Measurements from ENCODE around the gene RARB.

DNA sequence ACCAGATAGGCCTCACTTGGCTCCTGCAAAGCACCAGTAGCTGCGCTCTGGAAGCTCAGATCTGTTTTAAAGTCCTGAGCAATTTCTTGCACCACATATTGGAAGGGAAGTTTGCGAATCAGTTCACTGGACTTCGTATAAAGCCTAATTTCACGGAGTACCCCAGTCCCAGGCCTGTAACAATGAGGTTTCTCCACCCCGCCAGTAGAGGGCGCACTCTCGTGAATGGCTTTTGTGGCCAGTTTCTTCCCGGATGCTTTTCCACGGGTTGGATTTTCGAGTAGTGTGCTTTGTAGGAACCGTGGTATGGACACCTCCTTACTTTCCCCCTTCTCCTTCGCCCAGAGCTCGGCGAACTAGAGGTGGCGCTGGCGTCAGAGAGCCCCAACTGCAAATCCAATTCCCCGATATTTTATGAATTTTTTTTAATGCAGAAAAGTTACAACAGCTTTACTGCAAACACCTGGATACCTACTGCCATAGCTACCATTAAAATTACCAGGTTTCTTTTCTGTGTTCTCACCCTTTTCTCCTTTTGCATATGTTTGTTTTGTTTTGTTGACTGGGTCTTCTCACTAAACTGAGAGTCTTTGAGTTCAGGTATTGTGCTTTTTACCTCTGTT, 13.3 kb downstream of the RARB start:
- no peak for TF ChIP-seq ZNF146 (CRISPR knock-in tag; IDR thresholded peaks at IDR 0.05; ENCODE audit: unreplicated experiment)
- TF ChIP-seq DPF2 (IDR thresholded peaks at IDR 0.05) = no peak
- TF ChIP-seq SUPT5H (IDR thresholded peaks at IDR 0.05) = no peak
- TF ChIP-seq, protein P1, sequence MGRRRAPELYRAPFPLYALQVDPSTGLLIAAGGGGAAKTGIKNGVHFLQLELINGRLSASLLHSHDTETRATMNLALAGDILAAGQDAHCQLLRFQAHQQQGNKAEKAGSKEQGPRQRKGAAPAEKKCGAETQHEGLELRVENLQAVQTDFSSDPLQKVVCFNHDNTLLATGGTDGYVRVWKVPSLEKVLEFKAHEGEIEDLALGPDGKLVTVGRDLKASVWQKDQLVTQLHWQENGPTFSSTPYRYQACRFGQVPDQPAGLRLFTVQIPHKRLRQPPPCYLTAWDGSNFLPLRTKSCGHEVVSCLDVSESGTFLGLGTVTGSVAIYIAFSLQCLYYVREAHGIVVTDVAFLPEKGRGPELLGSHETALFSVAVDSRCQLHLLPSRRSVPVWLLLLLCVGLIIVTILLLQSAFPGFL (CRISPR knock-in tag; IDR thresholded peaks at IDR 0.05) = no peak
- TF ChIP-seq, protein P2, sequence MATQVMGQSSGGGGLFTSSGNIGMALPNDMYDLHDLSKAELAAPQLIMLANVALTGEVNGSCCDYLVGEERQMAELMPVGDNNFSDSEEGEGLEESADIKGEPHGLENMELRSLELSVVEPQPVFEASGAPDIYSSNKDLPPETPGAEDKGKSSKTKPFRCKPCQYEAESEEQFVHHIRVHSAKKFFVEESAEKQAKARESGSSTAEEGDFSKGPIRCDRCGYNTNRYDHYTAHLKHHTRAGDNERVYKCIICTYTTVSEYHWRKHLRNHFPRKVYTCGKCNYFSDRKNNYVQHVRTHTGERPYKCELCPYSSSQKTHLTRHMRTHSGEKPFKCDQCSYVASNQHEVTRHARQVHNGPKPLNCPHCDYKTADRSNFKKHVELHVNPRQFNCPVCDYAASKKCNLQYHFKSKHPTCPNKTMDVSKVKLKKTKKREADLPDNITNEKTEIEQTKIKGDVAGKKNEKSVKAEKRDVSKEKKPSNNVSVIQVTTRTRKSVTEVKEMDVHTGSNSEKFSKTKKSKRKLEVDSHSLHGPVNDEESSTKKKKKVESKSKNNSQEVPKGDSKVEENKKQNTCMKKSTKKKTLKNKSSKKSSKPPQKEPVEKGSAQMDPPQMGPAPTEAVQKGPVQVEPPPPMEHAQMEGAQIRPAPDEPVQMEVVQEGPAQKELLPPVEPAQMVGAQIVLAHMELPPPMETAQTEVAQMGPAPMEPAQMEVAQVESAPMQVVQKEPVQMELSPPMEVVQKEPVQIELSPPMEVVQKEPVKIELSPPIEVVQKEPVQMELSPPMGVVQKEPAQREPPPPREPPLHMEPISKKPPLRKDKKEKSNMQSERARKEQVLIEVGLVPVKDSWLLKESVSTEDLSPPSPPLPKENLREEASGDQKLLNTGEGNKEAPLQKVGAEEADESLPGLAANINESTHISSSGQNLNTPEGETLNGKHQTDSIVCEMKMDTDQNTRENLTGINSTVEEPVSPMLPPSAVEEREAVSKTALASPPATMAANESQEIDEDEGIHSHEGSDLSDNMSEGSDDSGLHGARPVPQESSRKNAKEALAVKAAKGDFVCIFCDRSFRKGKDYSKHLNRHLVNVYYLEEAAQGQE (IDR thresholded peaks at IDR 0.05; ENCODE audit: borderline replicate concordance) = no peak
- TF ChIP-seq, protein P2 (CRISPR knock-in tag; IDR thresholded peaks at IDR 0.05; ENCODE audit: low read depth) = no peak
- TF ChIP-seq, protein P3, sequence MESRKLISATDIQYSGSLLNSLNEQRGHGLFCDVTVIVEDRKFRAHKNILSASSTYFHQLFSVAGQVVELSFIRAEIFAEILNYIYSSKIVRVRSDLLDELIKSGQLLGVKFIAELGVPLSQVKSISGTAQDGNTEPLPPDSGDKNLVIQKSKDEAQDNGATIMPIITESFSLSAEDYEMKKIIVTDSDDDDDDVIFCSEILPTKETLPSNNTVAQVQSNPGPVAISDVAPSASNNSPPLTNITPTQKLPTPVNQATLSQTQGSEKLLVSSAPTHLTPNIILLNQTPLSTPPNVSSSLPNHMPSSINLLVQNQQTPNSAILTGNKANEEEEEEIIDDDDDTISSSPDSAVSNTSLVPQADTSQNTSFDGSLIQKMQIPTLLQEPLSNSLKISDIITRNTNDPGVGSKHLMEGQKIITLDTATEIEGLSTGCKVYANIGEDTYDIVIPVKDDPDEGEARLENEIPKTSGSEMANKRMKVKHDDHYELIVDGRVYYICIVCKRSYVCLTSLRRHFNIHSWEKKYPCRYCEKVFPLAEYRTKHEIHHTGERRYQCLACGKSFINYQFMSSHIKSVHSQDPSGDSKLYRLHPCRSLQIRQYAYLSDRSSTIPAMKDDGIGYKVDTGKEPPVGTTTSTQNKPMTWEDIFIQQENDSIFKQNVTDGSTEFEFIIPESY (CRISPR knock-in tag; IDR thresholded peaks at IDR 0.05) = no peak
- TF ChIP-seq, protein P4, sequence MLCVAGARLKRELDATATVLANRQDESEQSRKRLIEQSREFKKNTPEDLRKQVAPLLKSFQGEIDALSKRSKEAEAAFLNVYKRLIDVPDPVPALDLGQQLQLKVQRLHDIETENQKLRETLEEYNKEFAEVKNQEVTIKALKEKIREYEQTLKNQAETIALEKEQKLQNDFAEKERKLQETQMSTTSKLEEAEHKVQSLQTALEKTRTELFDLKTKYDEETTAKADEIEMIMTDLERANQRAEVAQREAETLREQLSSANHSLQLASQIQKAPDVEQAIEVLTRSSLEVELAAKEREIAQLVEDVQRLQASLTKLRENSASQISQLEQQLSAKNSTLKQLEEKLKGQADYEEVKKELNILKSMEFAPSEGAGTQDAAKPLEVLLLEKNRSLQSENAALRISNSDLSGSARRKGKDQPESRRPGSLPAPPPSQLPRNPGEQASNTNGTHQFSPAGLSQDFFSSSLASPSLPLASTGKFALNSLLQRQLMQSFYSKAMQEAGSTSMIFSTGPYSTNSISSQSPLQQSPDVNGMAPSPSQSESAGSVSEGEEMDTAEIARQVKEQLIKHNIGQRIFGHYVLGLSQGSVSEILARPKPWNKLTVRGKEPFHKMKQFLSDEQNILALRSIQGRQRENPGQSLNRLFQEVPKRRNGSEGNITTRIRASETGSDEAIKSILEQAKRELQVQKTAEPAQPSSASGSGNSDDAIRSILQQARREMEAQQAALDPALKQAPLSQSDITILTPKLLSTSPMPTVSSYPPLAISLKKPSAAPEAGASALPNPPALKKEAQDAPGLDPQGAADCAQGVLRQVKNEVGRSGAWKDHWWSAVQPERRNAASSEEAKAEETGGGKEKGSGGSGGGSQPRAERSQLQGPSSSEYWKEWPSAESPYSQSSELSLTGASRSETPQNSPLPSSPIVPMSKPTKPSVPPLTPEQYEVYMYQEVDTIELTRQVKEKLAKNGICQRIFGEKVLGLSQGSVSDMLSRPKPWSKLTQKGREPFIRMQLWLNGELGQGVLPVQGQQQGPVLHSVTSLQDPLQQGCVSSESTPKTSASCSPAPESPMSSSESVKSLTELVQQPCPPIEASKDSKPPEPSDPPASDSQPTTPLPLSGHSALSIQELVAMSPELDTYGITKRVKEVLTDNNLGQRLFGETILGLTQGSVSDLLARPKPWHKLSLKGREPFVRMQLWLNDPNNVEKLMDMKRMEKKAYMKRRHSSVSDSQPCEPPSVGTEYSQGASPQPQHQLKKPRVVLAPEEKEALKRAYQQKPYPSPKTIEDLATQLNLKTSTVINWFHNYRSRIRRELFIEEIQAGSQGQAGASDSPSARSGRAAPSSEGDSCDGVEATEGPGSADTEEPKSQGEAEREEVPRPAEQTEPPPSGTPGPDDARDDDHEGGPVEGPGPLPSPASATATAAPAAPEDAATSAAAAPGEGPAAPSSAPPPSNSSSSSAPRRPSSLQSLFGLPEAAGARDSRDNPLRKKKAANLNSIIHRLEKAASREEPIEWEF (CRISPR knock-in tag; IDR thresholded peaks at IDR 0.05) = no peak
- no peak for TF ChIP-seq HDGF (IDR thresholded peaks at IDR 0.05)
- TF ChIP-seq, protein P5, sequence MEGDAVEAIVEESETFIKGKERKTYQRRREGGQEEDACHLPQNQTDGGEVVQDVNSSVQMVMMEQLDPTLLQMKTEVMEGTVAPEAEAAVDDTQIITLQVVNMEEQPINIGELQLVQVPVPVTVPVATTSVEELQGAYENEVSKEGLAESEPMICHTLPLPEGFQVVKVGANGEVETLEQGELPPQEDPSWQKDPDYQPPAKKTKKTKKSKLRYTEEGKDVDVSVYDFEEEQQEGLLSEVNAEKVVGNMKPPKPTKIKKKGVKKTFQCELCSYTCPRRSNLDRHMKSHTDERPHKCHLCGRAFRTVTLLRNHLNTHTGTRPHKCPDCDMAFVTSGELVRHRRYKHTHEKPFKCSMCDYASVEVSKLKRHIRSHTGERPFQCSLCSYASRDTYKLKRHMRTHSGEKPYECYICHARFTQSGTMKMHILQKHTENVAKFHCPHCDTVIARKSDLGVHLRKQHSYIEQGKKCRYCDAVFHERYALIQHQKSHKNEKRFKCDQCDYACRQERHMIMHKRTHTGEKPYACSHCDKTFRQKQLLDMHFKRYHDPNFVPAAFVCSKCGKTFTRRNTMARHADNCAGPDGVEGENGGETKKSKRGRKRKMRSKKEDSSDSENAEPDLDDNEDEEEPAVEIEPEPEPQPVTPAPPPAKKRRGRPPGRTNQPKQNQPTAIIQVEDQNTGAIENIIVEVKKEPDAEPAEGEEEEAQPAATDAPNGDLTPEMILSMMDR (IDR thresholded peaks at IDR 0.05 in 2 of 3, conservative IDR thresholded peaks at IDR 0.05 in 1 of 3; ENCODE audit: insufficient read depth in 2 of 3, low read depth in 1 of 3, low read length in 3 of 3) = peak; percentile 76 to 94 (median 79)
- TF ChIP-seq ZNF644 (tag; IDR thresholded peaks at IDR 0.05; ENCODE audit: low read depth) = no peak

Measured in K562 (cell line).